ENCODE data around the gene SELENBP1.
"Not testable (repeated sequence)": the region's sequence is repeated elsewhere in the genome, so short reads cannot be mapped to it uniquely, and the experiment has no call there.

SELENBP1 gene

DNA sequence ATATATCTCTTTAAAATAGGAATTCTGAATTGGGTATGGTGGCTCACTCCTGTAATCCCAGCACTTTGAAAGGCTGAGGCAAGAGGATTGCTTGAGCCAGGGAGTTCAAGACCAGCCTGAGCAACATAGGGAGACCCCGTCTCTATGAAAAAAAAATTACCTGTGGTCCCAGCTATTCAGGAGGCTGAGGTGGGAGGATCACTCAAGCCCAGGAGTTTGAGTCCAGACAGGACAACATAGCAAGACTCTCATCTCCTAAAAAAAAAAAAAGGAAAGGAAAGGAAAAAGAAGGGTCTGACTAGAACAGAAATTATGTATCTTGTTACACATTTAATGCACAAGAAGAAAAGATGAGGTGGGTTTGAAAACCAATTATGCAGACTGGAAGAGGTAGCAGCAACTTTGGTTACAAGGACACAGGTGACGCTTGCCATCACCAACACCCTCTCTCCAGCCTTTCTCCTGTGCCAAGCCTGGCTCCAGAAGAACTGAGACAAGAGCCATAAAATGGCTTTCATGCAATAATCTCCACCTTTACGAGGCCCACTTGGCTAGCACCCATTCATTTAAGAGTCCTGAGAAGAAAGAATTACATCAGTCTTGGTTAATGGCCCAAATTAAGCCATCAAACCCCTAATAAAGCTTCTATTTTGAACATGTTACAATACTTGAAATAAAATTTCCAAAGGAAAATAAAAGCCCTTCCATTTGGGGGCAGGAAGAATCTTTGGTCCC lies 4.8 kb upstream of the SELENBP1 start:
- DNase-seq = no peak

- DNase-seq = no peak
These were observed 691 bp upstream of the SELENBP1 start for GRCh38 chr1:151373196-151373595.

DNA sequence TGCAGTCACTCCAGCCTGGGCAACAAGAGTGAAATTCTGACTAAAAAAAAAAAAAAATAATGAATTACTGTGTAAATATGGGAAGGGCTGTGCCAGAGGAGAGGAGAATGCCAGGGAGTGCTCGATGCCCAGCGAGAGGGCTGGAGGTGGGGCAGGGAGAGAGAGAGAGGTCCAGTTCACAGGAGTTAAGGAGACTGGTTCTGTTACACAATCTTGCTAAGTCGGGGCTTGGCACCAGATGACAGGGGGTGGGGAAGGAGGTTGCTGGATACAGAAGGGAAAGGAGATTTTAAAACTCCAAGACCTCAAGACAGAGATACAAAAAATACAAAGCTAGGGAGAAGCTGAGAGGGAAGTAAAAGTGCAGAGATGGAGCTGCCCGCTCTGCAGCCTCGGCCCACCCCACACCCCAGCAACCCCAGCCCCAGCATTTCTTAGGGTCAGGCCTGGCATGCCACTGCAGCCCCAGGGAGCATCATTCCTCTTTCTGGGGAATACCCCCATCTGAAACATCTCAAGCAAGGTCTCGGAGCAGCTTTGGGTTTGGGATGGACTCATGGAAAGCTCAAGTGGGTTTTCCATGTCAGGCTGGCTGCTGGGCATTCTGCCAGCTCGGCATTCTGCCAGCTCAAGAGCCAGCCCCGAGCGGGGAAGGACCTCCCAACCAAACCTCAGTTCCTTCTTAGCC lies 991 bp downstream of the SELENBP1 start:
- DNase-seq = no peak

GRCh38 chr1:151370211-151370911 lies 2.1 kb downstream of the SELENBP1 start:
- DNase-seq = no peak

- DNase-seq = no peak
These were observed 2.9 kb downstream of the SELENBP1 start for GRCh38 chr1:151369621-151370048.

DNA sequence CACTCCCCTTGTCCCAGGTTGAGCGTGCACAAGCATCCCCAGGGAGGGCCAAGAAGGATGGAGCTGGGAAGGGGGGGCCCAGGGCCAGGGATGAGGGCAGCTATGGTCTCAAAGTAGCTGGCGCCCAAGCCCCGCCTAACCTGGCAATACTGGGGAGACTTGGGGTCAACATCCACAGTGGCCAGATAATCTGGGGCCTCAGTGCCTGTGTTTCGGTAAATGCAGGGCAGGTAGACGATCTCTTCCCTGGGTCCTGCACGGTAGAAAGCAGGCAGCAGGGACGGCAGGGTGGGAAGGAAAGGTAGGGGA lies 3.2 kb downstream of the SELENBP1 start:
- DNase-seq = no peak

GRCh38 chr1:151368393-151369301 lies 3.9 kb downstream of the SELENBP1 start:
- no peak for DNase-seq

DNA sequence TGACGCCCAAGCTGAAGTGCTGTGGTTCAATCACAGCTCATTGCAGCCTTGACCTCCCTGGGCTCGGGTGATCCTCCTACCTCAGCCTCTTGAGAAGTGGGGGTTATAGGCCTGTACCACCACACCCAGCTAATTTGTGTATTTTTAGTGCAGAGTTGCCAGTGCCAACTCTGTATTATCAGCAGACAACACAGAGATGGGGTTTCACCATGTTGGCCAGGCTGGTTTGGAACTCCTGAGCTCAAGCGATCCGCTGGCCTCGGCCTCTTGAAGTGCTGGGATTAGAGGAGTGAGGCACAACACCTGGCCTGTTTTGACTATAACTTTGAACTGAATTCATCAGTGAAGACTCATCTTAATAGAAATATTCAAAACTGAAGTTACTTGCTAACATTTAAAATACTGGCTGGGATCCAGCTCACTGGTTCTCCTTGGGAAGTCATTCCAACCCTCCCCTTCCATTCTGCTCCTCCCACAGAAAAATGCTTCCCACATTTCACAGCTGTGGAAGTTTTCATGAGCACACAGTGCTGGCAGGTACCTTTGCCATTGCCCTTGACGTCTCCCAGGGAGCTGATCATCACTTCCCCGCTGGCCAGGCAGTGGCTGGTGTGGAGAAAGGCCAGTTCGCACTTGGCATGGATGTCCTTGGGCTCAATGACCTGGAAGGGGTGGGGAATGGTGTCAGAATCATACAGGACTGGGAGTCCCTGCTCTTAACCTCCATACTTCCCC lies 4.7 kb downstream of the SELENBP1 start:
- DNase-seq = no peak

GRCh38 chr1:151364996-151365395 lies 7.5 kb downstream of the SELENBP1 start:
- no peak for DNase-seq

GRCh38 chr1:151362308-151363155 lies 10.0 kb downstream of the SELENBP1 start:
- no peak for DNase-seq

DNA sequence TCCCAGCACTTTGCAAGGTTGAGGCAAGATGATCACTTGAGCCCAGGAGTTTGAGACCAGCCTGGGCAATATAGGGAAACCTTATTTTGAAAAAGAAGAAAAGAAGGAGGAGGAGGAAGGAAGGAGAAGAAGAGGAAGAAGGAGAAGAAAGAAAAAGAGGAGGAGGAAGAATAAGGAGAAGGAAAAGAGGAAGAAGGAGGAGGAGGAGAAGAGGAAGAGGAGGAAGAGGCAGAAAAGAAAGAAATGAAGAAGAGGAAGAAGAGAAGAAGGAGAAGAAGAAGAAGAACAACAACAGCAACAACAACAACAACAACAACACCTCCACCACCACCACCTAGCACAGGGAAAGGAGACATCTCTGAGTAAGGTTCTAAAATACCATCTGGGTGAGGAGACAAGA lies 10.6 kb downstream of the SELENBP1 start:
- DNase-seq = no peak

DNA sequence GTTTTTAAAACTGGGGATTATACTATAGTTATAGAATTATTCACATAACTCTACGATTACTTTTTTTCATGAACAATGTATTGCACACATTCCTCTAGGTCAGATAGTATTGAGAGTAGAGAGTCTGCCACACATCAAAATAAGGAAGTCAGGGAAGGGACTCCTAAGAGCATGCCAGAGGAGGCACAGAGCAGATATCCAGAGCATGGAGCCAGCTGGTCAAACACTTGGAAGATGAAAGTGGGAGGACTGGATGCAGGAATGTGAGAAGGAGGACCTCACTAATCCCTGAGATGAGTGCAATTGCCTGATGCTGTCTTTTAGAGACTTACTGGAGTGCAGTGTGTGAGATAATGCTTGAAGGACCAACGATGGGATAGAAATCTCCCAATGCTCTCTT lies 15.8 kb downstream of the SELENBP1 start:
- no peak for DNase-seq

- no peak for DNase-seq
These were observed 20.3 kb downstream of the SELENBP1 start for GRCh38 chr1:151352021-151352718.

- DNase-seq = not testable (repeated sequence)
These were observed 22.2 kb downstream of the SELENBP1 start for GRCh38 chr1:151350323-151350722.

DNA sequence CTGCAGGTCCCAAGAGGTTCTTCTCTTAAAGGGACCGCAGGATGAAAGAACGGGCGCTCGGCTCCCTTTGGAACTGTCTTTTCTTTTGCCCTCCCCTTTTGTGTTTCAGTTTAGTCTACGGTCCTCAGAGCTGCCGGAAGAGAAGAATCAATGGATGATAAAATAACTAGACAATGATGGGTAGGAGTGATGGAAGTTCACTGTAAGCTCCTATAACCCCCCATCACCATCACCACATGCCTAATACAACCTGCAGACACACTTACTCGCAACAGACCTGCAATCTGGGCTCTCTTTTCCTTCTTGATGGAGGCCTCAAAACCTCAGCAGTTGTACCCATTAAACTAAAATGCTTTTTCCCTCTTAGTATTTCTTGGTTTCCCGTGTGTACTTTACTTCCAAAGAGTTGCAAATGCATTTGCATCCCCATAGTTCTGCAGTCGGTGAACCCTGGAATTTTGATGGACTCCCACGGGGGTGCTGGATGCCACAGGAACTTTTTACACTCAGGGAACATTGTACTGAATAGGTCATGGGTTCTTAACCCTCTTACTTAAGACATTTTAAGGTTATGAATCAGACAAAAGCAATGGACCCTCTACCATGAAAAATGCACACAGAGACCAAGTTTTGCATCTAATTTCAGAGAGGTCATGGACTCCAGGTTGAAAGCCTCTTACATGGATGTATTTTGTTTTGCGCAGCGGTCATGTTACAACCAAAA lies 24.8 kb downstream of the SELENBP1 start:
- DNase-seq = no peak

- peak; percentile 91 to 93 for DNase-seq
These were observed 25.6 kb downstream of the SELENBP1 start, which contains the start of gene RFX5 for GRCh38 chr1:151346769-151347522. TSS of gene RFX5 (minus strand) at chr1:151347252. CDS start at chr1:151346320, 932 bp downstream.

GRCh38 chr1:151346082-151346768 lies 26.3 kb downstream of the SELENBP1 start:
- no peak for DNase-seq

GRCh38 chr1:151344291-151344690 lies 28.2 kb downstream of the SELENBP1 start:
- no peak for DNase-seq

All from activated CD4-positive, alpha-beta T cell treated with anti-CD3 and anti-CD28 coated beads for 4 hours (primary cell).